IMR-90 (cell line): Measurements from ENCODE around the gene TTBK2. TPM values are rescaled to one million over a fixed set of nuclear protein-coding genes. Genes with fewer than 3 reads are reported as not detected.

Experiments used
- ATAC-seq: fragments of 200-7000 bp; cut with Tn5 transposase; 2 replicates; pipeline ENCODE4 v1.9.1; 2020; ENCODE audit warnings: low read depth, mild to moderate bottlenecking, moderate library complexity
- BruUV-seq: library from RNA; stranded (reverse); fragments of 400-500 nt; replicated peaks from 2 replicates; lab custom pipeline; 2021; lab: Mats Ljungman, UMichigan
- CTCF ChIA-PET: fragments of 300-600 bp; formaldehyde crosslinking; extraction: SDS; loops from one replicate; lab custom pipeline; 2021; ENCODE audit warnings: antibody characterized with exemption; lab: Yijun Ruan, JAX
- POLR2A ChIA-PET: fragments of 300-600 bp; sonication (Branson Sonifier 250); formaldehyde crosslinking; loops from one replicate; lab custom pipeline; 2022; ENCODE audit warnings: antibody characterized with exemption; ENCODE audit not compliant: unreplicated experiment; lab: Charles Lee
- DNase-seq: peaks from one replicate; pipeline ENCODE4 v3.0.0; 2013
- H2AFZ ChIP-seq: replicated peaks from 2 replicates; pipeline ENCODE3; 2013; ENCODE audit warnings: low read length, mild to moderate bottlenecking; ENCODE audit not compliant: poor library complexity
- H2AK5ac ChIP-seq: 2 replicates; pipeline ENCODE4 v1.6.1; 2013; ENCODE audit warnings: low read depth, low read length, inconsistent platforms
- H2AK9ac ChIP-seq: replicated peaks from 2 replicates; pipeline ENCODE3; 2013; ENCODE audit warnings: mild to moderate bottlenecking, low read depth, low read length, moderate library complexity; ENCODE audit not compliant: poor library complexity
- H2BK120ac ChIP-seq: 2 replicates; pipeline ENCODE4 v1.6.1; 2013; ENCODE audit warnings: low read depth, low read length, inconsistent platforms
- H2BK15ac ChIP-seq: 3 replicates; pipeline ENCODE4 v1.6.1; 2013; ENCODE audit warnings: low read depth, low read length, inconsistent platforms
- H2BK20ac ChIP-seq: 2 replicates; pipeline ENCODE4 v1.6.1; 2013; ENCODE audit warnings: low read depth, mild to moderate bottlenecking, inconsistent platforms, low read length, moderate library complexity
- H2BK5ac ChIP-seq: 2 replicates; pipeline ENCODE4 v1.6.1; 2013; ENCODE audit warnings: mild to moderate bottlenecking, low read depth, low read length, inconsistent platforms; ENCODE audit not compliant: poor library complexity, severe bottlenecking
- H3K14ac ChIP-seq: replicated peaks from 2 replicates; pipeline ENCODE4 v1.6.1; 2013; ENCODE audit warnings: low read depth, low read length, inconsistent platforms
- H3K18ac ChIP-seq: 2 replicates; pipeline ENCODE4 v1.6.1; 2013; ENCODE audit warnings: low read depth, low read length, control low read depth
- H3K23ac ChIP-seq: 2 replicates; pipeline ENCODE4 v1.6.1; 2013; ENCODE audit warnings: low read depth, low read length, inconsistent platforms
- H3K27ac ChIP-seq: 2 replicates; pipeline ENCODE4 v1.5.1; 2013; ENCODE audit warnings: mild to moderate bottlenecking, control low read depth, low read length; ENCODE audit not compliant: insufficient read depth
- H3K27me3 ChIP-seq: 2 replicates; pipeline ENCODE4 v1.6.1; 2013; ENCODE audit warnings: low read length; ENCODE audit not compliant: control insufficient read depth, insufficient read depth
- H3K36me3 ChIP-seq: 2 replicates; pipeline ENCODE4 v1.6.1; 2013; ENCODE audit warnings: low read length, mixed read lengths; ENCODE audit not compliant: control insufficient read depth, insufficient read depth
- H3K4ac ChIP-seq: 2 replicates; pipeline ENCODE4 v1.6.1; 2013; ENCODE audit warnings: low read depth, low read length, inconsistent platforms
- H3K4me1 ChIP-seq: 2 replicates; pipeline ENCODE4 v1.6.1; 2013; ENCODE audit warnings: low read length, mixed read lengths; ENCODE audit not compliant: control insufficient read depth, insufficient read depth
- H3K4me2 ChIP-seq: 2 replicates; pipeline ENCODE4 v1.6.1; 2013; ENCODE audit warnings: low read depth, mild to moderate bottlenecking, control low read depth, low read length, moderate library complexity
- H3K4me3 ChIP-seq: 2 replicates; pipeline ENCODE4 v1.5.1; 2013; ENCODE audit warnings: low read depth, mild to moderate bottlenecking, control low read depth, low read length, moderate library complexity; ENCODE audit not compliant: insufficient read depth
- H3K56ac ChIP-seq: 2 replicates; pipeline ENCODE4 v1.6.1; 2013; ENCODE audit warnings: low read length, inconsistent platforms; ENCODE audit not compliant: insufficient read depth; ENCODE audit errors: extremely low read depth
- H3K79me1 ChIP-seq, 2 experiments: 2 replicates each; pipeline ENCODE4 v1.6.1; 2013; ENCODE audit warnings: low read length in 2 of 2, inconsistent platforms in 1 of 2, low read depth in 1 of 2
- H3K9ac ChIP-seq: 2 replicates; pipeline ENCODE4 v1.6.1; 2013; ENCODE audit warnings: low read depth, low read length, control low read depth
- H3K9me1 ChIP-seq: 2 replicates; pipeline ENCODE4 v1.6.1; 2013; ENCODE audit warnings: low read length, inconsistent platforms; ENCODE audit not compliant: insufficient read depth
- H3K9me3 ChIP-seq: 2 replicates; pipeline ENCODE4 v1.6.1; 2013; ENCODE audit warnings: low read length; ENCODE audit not compliant: control insufficient read depth, insufficient read depth
- H4K20me1 ChIP-seq: 2 replicates; pipeline ENCODE4 v1.6.1; 2013; ENCODE audit warnings: low read length, inconsistent platforms; ENCODE audit not compliant: insufficient read depth
- H4K5ac ChIP-seq: 2 replicates; pipeline ENCODE4 v1.6.1; 2013; ENCODE audit warnings: mild to moderate bottlenecking, low read depth, low read length, control low read depth
- H4K8ac ChIP-seq, 2 experiments: 2 replicates each; pipeline ENCODE4 v1.6.1; 2013; ENCODE audit warnings: low read depth in 2 of 2, low read length in 2 of 2, control low read depth in 1 of 2, inconsistent platforms in 1 of 2
- H4K91ac ChIP-seq: 2 replicates; pipeline ENCODE4 v1.6.1; 2013; ENCODE audit warnings: low read depth, low read length, inconsistent platforms; ENCODE audit not compliant: insufficient read depth
- CEBPB ChIP-seq: IDR thresholded peaks from 2 replicates; pipeline ENCODE4 v1.6.1; 2012; ENCODE audit warnings: low read depth, low read length, improper control_type of control experiment
- CHD1 ChIP-seq: IDR thresholded peaks from 2 replicates; pipeline ENCODE4 v1.6.1; 2012; ENCODE audit warnings: low read depth, low read length, improper control_type of control experiment
- MAFK ChIP-seq: IDR thresholded peaks from 2 replicates; pipeline ENCODE4 v1.6.1; 2012; ENCODE audit warnings: low read depth, low read length, improper control_type of control experiment
- MAZ ChIP-seq: IDR thresholded peaks from 2 replicates; pipeline ENCODE4 v1.6.1; 2012; ENCODE audit warnings: low read depth, mild to moderate bottlenecking, low read length, improper control_type of control experiment, moderate library complexity, borderline replicate concordance
- NFE2L2 ChIP-seq: fragments of 150-350 bp; IDR thresholded peaks from 2 replicates; pipeline ENCODE4 v1.6.1; 2016; ENCODE audit warnings: low read depth, mild to moderate bottlenecking, low read length
- POLR2A ChIP-seq: IDR thresholded peaks from 2 replicates; pipeline ENCODE4 v1.6.1; 2012; ENCODE audit warnings: mild to moderate bottlenecking, low read depth, low read length
- RCOR1 ChIP-seq: IDR thresholded peaks from 2 replicates; pipeline ENCODE4 v1.6.1; 2012; ENCODE audit warnings: mild to moderate bottlenecking, low read length, improper control_type of control experiment; ENCODE audit not compliant: insufficient replicate concordance
- RFX5 ChIP-seq: IDR thresholded peaks from 2 replicates; pipeline ENCODE4 v1.8.0; 2012; ENCODE audit warnings: low read depth, mild to moderate bottlenecking, low read length, moderate library complexity
- SMC3 ChIP-seq: fragments of 150-350 bp; IDR thresholded peaks from 2 replicates; pipeline ENCODE4 v1.6.1; 2016; ENCODE audit warnings: low read depth, mild to moderate bottlenecking, antibody characterized with exemption, low read length, moderate library complexity
- dilution Hi-C: fragments of 300-500 bp; cut with HindIII; formaldehyde crosslinking; loops from one replicate; pipeline ENCODE4 v1.14.3; 2018; ENCODE audit warnings: low sequenced_read_pairs; ENCODE audit not compliant: unreplicated experiment
- in situ Hi-C: fragments of 300-500 bp; cut with MboI; formaldehyde crosslinking; loops from 3 replicates; pipeline ENCODE4 v1.14.3; 2019; ENCODE audit warnings: low sequenced_read_pairs, inconsistent platforms, mixed read lengths
- intact Hi-C: fragments of 100-400 bp; cut with micrococcal nuclease; formaldehyde crosslinking; loops from 2 replicates; pipeline ENCODE4 v1.10.0; 2022
- polyA plus RNA-seq, 3 experiments: library from polyadenylated mRNA; depleted of rRNA; stranded (reverse); fragments of >200 nt; gene quantifications; 2 replicates each; pipeline ENCODE4 v1.2.3, GENCODE V29; 2012; ENCODE audit warnings: low replicate concordance in 1 of 3
- total RNA-seq: library from RNA; depleted of rRNA; stranded (reverse); fragments of >200 nt; gene quantifications from 2 replicates; pipeline ENCODE4 v1.2.3, GENCODE V29; 2012
- TF ChIP-seq, protein P1 (sequence below): conservative IDR thresholded peaks from 2 replicates; pipeline ENCODE4 v1.5.1; 2012; ENCODE audit warnings: mild to moderate bottlenecking, low read depth, low read length, improper control_type of control experiment
- TF ChIP-seq, protein P2 (sequence below): fragments of 150-350 bp; IDR thresholded peaks from 2 replicates; pipeline ENCODE4 v1.6.1; 2016; ENCODE audit warnings: low read depth, mild to moderate bottlenecking, low read length, moderate library complexity, borderline replicate concordance

The TTBK2 gene
- total and polyA plus RNA-seq, 2 of the 4 experiments (the other 2 are of a cell fraction) = 2.4 to 3.2 TPM

DNA sequence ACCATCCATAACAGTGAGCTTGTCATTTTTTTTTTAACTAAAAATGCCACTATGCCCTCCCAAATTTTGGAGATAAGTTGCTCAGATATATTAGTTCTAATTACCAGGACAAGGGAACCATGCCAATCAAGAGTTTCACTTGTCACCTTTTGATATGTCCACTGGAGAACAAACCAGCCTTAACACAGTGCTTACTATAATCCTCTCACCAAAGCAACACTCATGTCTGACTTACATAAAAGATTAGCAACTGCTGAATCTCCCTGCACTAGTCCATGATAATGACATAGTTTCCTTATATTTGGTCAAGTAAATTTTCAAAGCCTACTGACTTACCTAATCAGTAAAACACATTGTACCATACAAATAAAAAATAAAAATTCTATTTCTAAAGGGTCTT is 44.4 kb downstream of the TTBK2 start:
- H3K9me1 ChIP-seq = no peaks in the 10 kb centered on the region
- no peak overlapping the region for H2BK15ac ChIP-seq
- H3K56ac ChIP-seq = no peak overlapping the region
- H3K27me3 ChIP-seq = no peaks in the 10 kb centered on the region
- H4K91ac ChIP-seq = no peak overlapping the region
- no peak overlapping the region for H2AFZ ChIP-seq
- no peak for TF ChIP-seq RCOR1
- no peak for TF ChIP-seq SMC3
- no peak for TF ChIP-seq POLR2A
- no peak for TF ChIP-seq RFX5
- no peak for TF ChIP-seq MAFK
- TF ChIP-seq MAZ = no peak
- no peak for TF ChIP-seq NFE2L2
- no peak for TF ChIP-seq CHD1
- TF ChIP-seq, protein P1, sequence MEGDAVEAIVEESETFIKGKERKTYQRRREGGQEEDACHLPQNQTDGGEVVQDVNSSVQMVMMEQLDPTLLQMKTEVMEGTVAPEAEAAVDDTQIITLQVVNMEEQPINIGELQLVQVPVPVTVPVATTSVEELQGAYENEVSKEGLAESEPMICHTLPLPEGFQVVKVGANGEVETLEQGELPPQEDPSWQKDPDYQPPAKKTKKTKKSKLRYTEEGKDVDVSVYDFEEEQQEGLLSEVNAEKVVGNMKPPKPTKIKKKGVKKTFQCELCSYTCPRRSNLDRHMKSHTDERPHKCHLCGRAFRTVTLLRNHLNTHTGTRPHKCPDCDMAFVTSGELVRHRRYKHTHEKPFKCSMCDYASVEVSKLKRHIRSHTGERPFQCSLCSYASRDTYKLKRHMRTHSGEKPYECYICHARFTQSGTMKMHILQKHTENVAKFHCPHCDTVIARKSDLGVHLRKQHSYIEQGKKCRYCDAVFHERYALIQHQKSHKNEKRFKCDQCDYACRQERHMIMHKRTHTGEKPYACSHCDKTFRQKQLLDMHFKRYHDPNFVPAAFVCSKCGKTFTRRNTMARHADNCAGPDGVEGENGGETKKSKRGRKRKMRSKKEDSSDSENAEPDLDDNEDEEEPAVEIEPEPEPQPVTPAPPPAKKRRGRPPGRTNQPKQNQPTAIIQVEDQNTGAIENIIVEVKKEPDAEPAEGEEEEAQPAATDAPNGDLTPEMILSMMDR = no peak
- TF ChIP-seq, protein P2, sequence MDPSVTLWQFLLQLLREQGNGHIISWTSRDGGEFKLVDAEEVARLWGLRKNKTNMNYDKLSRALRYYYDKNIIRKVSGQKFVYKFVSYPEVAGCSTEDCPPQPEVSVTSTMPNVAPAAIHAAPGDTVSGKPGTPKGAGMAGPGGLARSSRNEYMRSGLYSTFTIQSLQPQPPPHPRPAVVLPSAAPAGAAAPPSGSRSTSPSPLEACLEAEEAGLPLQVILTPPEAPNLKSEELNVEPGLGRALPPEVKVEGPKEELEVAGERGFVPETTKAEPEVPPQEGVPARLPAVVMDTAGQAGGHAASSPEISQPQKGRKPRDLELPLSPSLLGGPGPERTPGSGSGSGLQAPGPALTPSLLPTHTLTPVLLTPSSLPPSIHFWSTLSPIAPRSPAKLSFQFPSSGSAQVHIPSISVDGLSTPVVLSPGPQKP = no peak
- TF ChIP-seq CEBPB = no peak
- no peak overlapping the region for H2BK5ac ChIP-seq
- no peaks in the 10 kb centered on the region for H3K9me3 ChIP-seq
- POLR2A ChIA-PET = interaction anchor here (0.6 kb wide), 1 partner anchor 224 kb away, joined by 3 read pairs; no protein-coding TSS in a partner anchor
- H2BK120ac ChIP-seq = no peak overlapping the region
- H3K18ac ChIP-seq = no peak overlapping the region
- H3K4me3 ChIP-seq = no peak overlapping the region
- no peak overlapping the region for H3K9ac ChIP-seq
- intact Hi-C loops (no loop called here), dilution Hi-C loops (no loop called here), in situ Hi-C loops (no loop called here)
- no peaks in the 10 kb centered on the region for H3K4me1 ChIP-seq
- H3K14ac ChIP-seq = no peak overlapping the region
- no peak overlapping the region for H3K4me2 ChIP-seq
- no peak overlapping the region for H3K23ac ChIP-seq
- ATAC-seq (no peak), DNase-seq (no peak)
- no peak overlapping the region for H2BK20ac ChIP-seq
- no peak overlapping the region for H2AK5ac ChIP-seq
- peaks cover 10 to 11% of the 10 kb centered on the region in 2 experiments; a peak in 2 of 4 replicates for H3K79me1 ChIP-seq
- H4K8ac ChIP-seq = no peak overlapping the region
- BruUV-seq = no TSS peak
- H4K20me1 ChIP-seq = 0 out of 2 replicates have a peak, but pooled peaks cover 8% of the 10 kb centered on the region
- no peak overlapping the region for H2AK9ac ChIP-seq
- H3K27ac ChIP-seq = no peak overlapping the region
- CTCF ChIA-PET = no interaction called here
- no peak overlapping the region for H4K5ac ChIP-seq
- no peak overlapping the region for H3K4ac ChIP-seq
- H3K36me3 ChIP-seq = peaks cover 1% of the 10 kb centered on the region; the same call in 1 of the 2 replicates
